Lower leg skin (tissue), 4 donors: ENCODE results near the gene SEMG1. TPM values are rescaled to one million over a fixed set of nuclear protein-coding genes. Genes with fewer than 3 reads are reported as not detected.

Source experiments
- DNase-seq, 2 donors: peaks; one replicate each; pipeline ENCODE4 v3.0.0-alpha.2; 2019; ENCODE audit warnings: low spot score in 2 of 2
- H3K4me3 ChIP-seq: fragments of 200-600 bp; sonication (generic); 2 replicates; pipeline ENCODE4 v1.5.1; 2017; ENCODE audit warnings: mild to moderate bottlenecking, low read depth; ENCODE audit not compliant: poor library complexity, severe bottlenecking
- POLR2A ChIP-seq, 2 donors: fragments of 450-650 bp; IDR thresholded peaks; one replicate each; pipeline ENCODE4 v1.6.1; 2016 to 2017; ENCODE audit warnings: antibody characterized with exemption in 2 of 2, mild to moderate bottlenecking in 1 of 2, moderate library complexity in 1 of 2
- WGBS, 2 donors: methylation state at CpG; one replicate each; pipeline ENCODE4 v1.1.5; 2018; 5-methylcytosine and 5-hydroxymethylcytosine counted together
- intact Hi-C: fragments of 100-400 bp; cut with DNase I; formaldehyde crosslinking; loops from one replicate; pipeline ENCODE4 v1.15.0; 2023; ENCODE audit warnings: low total_unique reads
- total RNA-seq, 4 donors: library from RNA; depleted of rRNA; stranded (reverse); fragments of >200 nt; gene quantifications; one replicate each; pipeline ENCODE4 v1.1.0, GENCODE V29; 2016
- TF ChIP-seq, protein P1 (sequence below), 3 donors: fragments of 450-650 bp; IDR thresholded peaks; one replicate each; pipeline ENCODE4 v1.5.1; 2016; ENCODE audit warnings: antibody characterized with exemption in 3 of 3, mild to moderate bottlenecking in 3 of 3, moderate library complexity in 2 of 3

The SEMG1 gene
- total RNA-seq, 4 donors from 2014 or later: 0.34 TPM; not detected in 3

DNA sequence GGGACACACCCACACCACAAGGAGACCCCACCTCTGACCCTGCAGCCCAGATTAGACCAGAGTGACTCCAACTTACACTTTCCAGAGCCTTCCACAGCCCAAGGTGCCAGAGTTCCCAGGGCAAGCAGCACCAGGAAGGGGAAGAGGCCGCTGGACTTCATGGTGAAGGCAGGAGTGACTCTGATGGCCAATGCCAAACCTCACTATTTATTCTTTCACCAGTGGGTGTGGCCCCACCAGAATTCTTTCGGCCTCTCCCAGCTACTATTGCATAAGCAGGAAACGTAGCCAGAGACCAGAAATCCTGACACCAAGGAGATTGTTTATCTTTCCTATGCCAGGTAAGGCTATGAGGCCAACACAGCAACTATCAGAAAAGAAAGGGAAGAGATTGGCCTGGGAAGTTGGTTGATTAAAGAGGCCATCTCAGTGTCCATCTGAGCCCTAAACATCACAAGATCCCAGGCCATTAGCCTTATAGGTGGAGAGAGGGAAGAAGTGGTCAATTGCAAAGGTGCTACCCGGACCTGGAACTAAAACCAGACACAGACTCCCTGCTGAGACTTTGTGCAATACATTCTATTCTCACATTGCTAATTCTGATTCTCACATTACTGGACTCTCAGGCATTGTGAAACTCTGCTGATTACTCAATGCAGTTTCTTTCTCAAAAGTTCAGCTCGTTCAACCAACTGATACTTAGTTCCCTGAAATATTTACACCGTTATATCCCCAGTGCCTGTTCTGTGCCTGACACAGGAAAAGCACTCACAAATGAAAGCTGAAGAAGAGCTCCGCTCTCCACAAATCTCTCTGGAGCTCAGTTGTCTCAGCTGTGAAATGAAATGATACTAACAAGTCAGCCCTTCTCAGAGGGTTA, 47.8 kb downstream of the SEMG1 start, which contains the start of gene SLPI:
Gene SLPI, minus strand, starts transcription at position 182 of the 880 bp plus-strand sequence. Its CDS starts 21 bp downstream, at position 161.
- no peak for TF ChIP-seq POLR2A (IDR thresholded peaks at IDR 0.05)
- TF ChIP-seq, protein P1, sequence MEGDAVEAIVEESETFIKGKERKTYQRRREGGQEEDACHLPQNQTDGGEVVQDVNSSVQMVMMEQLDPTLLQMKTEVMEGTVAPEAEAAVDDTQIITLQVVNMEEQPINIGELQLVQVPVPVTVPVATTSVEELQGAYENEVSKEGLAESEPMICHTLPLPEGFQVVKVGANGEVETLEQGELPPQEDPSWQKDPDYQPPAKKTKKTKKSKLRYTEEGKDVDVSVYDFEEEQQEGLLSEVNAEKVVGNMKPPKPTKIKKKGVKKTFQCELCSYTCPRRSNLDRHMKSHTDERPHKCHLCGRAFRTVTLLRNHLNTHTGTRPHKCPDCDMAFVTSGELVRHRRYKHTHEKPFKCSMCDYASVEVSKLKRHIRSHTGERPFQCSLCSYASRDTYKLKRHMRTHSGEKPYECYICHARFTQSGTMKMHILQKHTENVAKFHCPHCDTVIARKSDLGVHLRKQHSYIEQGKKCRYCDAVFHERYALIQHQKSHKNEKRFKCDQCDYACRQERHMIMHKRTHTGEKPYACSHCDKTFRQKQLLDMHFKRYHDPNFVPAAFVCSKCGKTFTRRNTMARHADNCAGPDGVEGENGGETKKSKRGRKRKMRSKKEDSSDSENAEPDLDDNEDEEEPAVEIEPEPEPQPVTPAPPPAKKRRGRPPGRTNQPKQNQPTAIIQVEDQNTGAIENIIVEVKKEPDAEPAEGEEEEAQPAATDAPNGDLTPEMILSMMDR (IDR thresholded peaks at IDR 0.05): no peak
- intact Hi-C loops: no loop called here
- WGBS, 2 donors: 21 to 25% methylated on average over 7 of the region's 7 CpGs
- peak in 1 of 2 donors; percentile 60 for DNase-seq
- H3K4me3 ChIP-seq: no peak within 1 kb of the TSS

GRCh38 chr20:45257161-45257560, 50.3 kb downstream of the SEMG1 start:
- DNase-seq: no peak
- H3K4me3 ChIP-seq: no peak overlapping the region
- TF ChIP-seq POLR2A (IDR thresholded peaks at IDR 0.05): no peak
- TF ChIP-seq, protein P1 (IDR thresholded peaks at IDR 0.05): no peak
- intact Hi-C loops: no loop called here
- 78 to 79% methylated on average over 3 of the region's 3 CpGs for WGBS, 2 donors

DNA sequence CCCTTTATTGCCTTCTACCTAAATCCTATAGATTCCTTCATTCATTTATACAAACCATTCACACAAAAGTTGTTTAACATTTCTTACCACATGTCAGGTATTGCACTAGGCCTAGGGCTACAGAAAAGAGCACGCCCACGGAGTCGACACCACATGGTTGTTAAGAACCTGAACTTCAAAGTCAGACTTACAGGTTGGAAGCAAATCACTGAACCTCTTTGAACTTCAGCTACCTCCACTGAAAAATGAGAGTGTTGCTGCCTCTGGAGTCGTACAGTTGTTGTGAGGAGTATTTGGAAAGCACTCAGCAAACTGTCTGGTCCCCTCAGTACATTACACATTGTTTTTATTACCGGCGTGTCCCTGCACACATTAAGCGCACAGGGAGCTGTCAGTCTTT, 50.9 kb downstream of the SEMG1 start:
- H3K4me3 ChIP-seq: no peak overlapping the region
- 44 to 56% methylated on average over 7 of the region's 7 CpGs for WGBS, 2 donors
- intact Hi-C loops: no loop called here
- TF ChIP-seq POLR2A (IDR thresholded peaks at IDR 0.05): no peak
- TF ChIP-seq, protein P1 (IDR thresholded peaks at IDR 0.05): no peak
- no peak for DNase-seq

DNA sequence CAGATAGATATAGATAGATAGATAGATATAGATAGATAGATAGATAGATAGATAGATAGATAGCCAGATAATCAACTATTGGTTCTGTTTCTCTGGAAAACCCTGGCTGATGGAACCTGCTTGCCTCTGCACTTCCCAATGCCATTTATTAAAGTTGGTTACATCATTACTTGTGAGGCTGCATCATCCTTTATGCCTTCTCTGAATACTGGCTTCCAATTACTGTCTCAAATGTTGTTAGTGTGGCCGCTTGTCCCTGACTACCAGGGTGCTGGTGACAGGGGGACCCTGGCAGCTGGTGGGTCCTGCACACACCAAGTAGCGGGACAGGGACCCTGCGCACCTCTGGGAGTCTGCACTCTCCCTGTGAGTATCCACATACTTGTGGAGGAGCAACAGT, 51.4 kb downstream of the SEMG1 start:
- no peak overlapping the region for H3K4me3 ChIP-seq
- DNase-seq: no peak

DNA sequence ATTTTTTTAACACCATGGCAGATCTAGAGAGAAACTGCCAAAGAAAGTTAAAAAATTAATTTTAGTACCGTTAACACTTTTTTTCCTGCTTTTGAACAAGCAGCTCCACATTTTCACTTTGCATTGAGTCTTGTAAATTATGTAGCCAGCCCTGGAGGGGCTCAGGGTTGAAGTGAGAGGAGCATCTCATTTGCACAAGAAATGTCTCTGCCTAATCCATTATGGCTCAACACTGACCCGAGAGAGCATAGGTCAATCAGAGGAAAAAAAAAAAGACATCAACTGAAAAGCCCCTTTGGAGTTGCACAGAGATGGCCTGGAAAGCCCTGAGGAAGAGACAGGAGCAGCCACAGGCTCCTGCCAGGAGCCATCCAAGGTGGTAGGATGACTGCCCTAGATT, 51.8 kb downstream of the SEMG1 start:
- no peak for DNase-seq
- intact Hi-C loops: no loop called here
- TF ChIP-seq, protein P1 (IDR thresholded peaks at IDR 0.05): no peak
- TF ChIP-seq POLR2A (IDR thresholded peaks at IDR 0.05): no peak
- 48 to 62% methylated on average over 2 of the region's 2 CpGs for WGBS, 2 donors
- no peak overlapping the region for H3K4me3 ChIP-seq

More for the DNA sequence above, 51.4 kb downstream of the SEMG1 start:
- TF ChIP-seq, protein P1 (IDR thresholded peaks at IDR 0.05): no peak
- TF ChIP-seq POLR2A (IDR thresholded peaks at IDR 0.05): no peak
- WGBS, 2 donors: 94 to 95% methylated on average over 3 of the region's 3 CpGs
- intact Hi-C loops: no loop called here

Other genes with a start within 250 kb of the SEMG1 start
- gene TOMM34, start 246.6 kb upstream of the SEMG1 start, total RNA-seq: 10 to 100 TPM in 3 of 4 donors, 1 to 10 TPM in 1; 9.8 to 19.5 (median 12.4) TPM
- gene STK4, start 240.5 kb upstream of the SEMG1 start, total RNA-seq: 10 to 100 TPM; 27.0 to 37.4 (median 28.2) TPM
- 1 to 10 TPM in 2 of 4 donors, under 1 TPM in 2; 0.84 to 2.3 (median 1.3) TPM for gene KCNS1, start 105.9 kb upstream of the SEMG1 start, total RNA-seq
- 100 to 1,000 TPM; 340 to 533 (median 389) TPM for gene WFDC5, start 91.9 kb upstream of the SEMG1 start, total RNA-seq
- gene WFDC12, start 82.6 kb upstream of the SEMG1 start, total RNA-seq: 10 to 100 TPM in 2 of 4 donors, 1 to 10 TPM in 2; 5.0 to 13.5 (median 9.4) TPM
- 10 to 100 TPM in 1 of 4 donors, 1 to 10 TPM in 2, under 1 TPM in 1; 0.76 to 62.6 (median 5.2) TPM for gene PI3, start 32.1 kb upstream of the SEMG1 start, total RNA-seq
- gene SEMG2, start 14.3 kb downstream of the SEMG1 start, total RNA-seq: not detected
- gene SLPI, start 47.5 kb downstream of the SEMG1 start, total RNA-seq: 100 to 1,000 TPM; 206 to 584 (median 292) TPM
- gene RBPJL, start 99.8 kb downstream of the SEMG1 start, total RNA-seq: not detected
- gene MATN4, start 101.3 kb downstream of the SEMG1 start, total RNA-seq: 1 to 10 TPM in 2 of 4 donors, under 1 TPM in 2; 0.61 to 4.5 (median 1.8) TPM
- gene SDC4, start 141.4 kb downstream of the SEMG1 start, total RNA-seq: 100 to 1,000 TPM; 226 to 317 (median 278) TPM
- gene SYS1, start 156.1 kb downstream of the SEMG1 start, total RNA-seq: 10 to 100 TPM; 27.3 to 46.6 (median 36.0) TPM
- gene TP53TG5, start 171.3 kb downstream of the SEMG1 start, total RNA-seq: not detected
- gene DBNDD2, start 201.3 kb downstream of the SEMG1 start, total RNA-seq: 100 to 1,000 TPM in 1 of 4 donors, 10 to 100 TPM in 3; 53.2 to 115 (median 72.5) TPM
- gene PIGT, start 209.1 kb downstream of the SEMG1 start, total RNA-seq: 10 to 100 TPM; 33.6 to 64.5 (median 45.6) TPM